HG03575 (cell line): Measurements from ENCODE around the gene LPCAT2.
"Not testable (repeated sequence)": the region's sequence is repeated elsewhere in the genome, so short reads cannot be mapped to it uniquely, and the experiment has no call there.

Experiments used
- ATAC-seq: cut with Tn5 transposase; IDR thresholded peaks from one replicate; pipeline ENCODE4 v1.9.1; 2021; ENCODE audit not compliant: unreplicated experiment, insufficient number of reproducible peaks, low FRiP score; ENCODE audit errors: extremely low read depth

LPCAT2 gene

DNA sequence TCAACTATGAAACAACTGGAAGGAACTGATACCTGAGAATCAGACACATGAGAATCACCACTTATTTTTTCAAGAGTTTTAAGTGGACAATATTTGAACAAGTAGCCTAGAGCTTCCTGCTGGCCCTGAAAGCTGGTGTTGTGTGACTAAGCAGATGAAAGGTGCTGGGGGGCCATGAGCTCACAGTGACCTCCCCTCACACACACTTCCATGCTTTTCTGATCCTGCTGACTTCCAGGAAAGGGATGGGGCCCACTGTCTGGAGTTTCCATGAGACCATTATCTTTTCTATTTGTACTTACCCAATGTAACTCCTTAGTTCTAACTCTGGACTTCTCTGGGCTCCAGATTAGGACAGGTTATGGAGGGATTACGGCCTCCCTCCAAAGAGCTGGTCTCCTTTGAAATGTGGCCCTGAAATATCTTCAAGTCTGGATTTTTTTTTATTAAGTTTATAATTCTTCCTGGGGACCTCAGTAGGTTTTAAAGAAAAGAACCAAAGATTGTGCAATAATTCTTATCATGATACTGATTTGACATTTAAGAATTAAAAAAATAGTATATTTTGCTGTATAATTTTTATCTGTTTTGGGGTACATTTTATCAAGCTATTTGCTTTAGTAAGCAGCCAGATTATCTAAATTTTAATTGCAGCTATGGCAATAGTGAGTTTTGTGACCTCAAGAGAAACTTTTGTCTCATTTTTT lies 62.5 kb downstream of the LPCAT2 start:
- no peak for ATAC-seq

GRCh38 chr16:55572439-55572838 lies 63.6 kb downstream of the LPCAT2 start:
- ATAC-seq: no peak

- no peak for ATAC-seq
Measured at GRCh38 chr16:55574811-55575210, 65.9 kb downstream of the LPCAT2 start.

- no peak for ATAC-seq
Measured at GRCh38 chr16:55575496-55575895, 66.6 kb downstream of the LPCAT2 start.

DNA sequence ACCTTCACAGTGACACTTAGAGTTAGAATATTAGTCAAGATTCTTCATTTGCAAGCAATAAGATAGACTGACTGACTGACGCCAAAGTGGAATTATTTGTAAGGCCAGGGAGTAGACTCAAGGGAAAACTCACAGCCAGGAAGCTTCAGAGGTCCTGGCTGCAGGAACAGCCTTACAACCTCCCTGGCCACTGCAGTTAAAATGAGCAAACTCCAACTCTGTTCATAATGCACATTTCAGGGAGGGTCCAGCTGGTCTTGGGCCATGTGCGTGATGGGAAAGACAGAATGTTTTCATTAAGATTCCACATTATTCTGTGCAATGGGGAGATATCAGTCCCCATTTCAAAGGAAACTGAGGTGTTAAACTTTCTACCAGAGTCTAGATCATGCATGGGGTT lies 67.5 kb downstream of the LPCAT2 start:
- no peak for ATAC-seq

GRCh38 chr16:55577887-55578286 lies 69.0 kb downstream of the LPCAT2 start:
- ATAC-seq: no peak

GRCh38 chr16:55585631-55586030 lies 76.8 kb downstream of the LPCAT2 start:
- no peak for ATAC-seq

GRCh38 chr16:55588799-55589198 lies 79.9 kb downstream of the LPCAT2 start:
- ATAC-seq: no peak

DNA sequence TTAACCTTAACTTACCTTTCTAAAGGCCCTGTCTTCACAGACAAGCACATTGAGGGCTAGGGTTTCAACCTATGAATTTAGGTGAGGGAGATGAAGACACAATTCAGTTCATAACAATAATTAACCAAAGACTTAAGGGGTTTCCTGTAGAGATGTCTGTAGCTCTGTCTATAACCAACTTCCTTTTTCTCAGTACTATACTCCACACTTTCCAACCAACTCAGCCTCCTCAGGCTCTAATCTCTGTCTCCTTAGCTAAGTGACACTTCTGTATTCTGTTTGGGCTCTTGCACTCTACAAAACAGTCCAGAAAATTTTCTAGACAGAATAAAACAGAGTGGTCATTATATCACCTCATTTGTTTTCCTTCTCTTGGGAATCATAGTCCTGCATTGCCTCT lies 83.4 kb downstream of the LPCAT2 start:
- ATAC-seq: no peak

GRCh38 chr16:55597928-55598327 lies 89.1 kb downstream of the LPCAT2 start:
- no peak for ATAC-seq

GRCh38 chr16:55605754-55606336 lies 97.0 kb downstream of the LPCAT2 start:
- ATAC-seq: no peak

GRCh38 chr16:55613613-55614335 lies 104.9 kb downstream of the LPCAT2 start:
- ATAC-seq: no peak

GRCh38 chr16:55615071-55615470 lies 106.2 kb downstream of the LPCAT2 start:
- ATAC-seq: no peak

GRCh38 chr16:55615670-55616069 lies 106.8 kb downstream of the LPCAT2 start:
- not testable (repeated sequence) for ATAC-seq

GRCh38 chr16:55621771-55622170 lies 112.9 kb downstream of the LPCAT2 start:
- ATAC-seq: no peak

DNA sequence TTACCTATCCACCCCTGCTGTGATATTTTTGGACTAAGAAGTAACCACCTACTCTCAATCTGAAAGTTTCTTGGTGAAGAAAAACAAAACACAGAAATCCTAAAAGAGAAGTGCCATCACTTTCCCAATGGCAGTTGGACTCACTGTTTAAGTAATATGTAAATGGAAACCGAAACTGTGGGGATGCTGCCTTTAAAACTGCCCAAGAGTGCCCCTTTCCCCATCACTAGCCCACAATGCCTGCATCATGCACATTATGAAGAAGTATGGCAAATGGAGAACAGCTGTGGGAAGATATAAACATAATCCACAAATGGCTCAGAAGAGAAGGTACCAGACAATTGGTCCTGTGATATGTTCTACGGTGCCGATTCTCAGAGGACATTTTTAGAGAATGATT lies 113.4 kb downstream of the LPCAT2 start:
- ATAC-seq: no peak

- no peak for ATAC-seq
Measured at GRCh38 chr16:55622930-55623561, 114.2 kb downstream of the LPCAT2 start.

GRCh38 chr16:55623640-55624039 lies 114.8 kb downstream of the LPCAT2 start:
- ATAC-seq: no peak

- no peak for ATAC-seq
Measured at GRCh38 chr16:55624696-55625095, 115.8 kb downstream of the LPCAT2 start.

DNA sequence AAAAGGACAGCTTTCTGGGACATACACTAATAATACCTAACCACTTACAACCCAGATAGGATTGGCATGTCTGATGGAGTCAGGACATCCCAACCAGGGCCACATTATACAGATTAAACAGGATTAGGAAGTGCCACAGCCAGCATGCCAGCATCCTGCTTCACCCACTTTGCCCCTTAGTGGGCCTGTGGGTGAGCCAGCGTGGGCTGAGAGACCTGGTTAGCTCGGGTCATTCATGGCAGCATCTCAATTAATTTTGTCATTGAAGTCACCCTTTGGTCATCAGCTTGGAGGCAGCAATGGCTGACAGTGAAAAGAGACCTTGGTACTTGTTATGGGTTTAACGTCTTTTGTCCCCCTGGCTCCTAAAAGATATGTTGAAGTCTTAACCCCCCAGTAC lies 117.0 kb downstream of the LPCAT2 start:
- no peak for ATAC-seq
